ENCODE data around the gene TRRAP. TPM values are rescaled to one million over a fixed set of nuclear protein-coding genes. Genes with fewer than 3 reads are reported as not detected.

The TRRAP gene
- total RNA-seq, 2 experiments from 2014 or later = 45.5 to 48.2 TPM

DNA sequence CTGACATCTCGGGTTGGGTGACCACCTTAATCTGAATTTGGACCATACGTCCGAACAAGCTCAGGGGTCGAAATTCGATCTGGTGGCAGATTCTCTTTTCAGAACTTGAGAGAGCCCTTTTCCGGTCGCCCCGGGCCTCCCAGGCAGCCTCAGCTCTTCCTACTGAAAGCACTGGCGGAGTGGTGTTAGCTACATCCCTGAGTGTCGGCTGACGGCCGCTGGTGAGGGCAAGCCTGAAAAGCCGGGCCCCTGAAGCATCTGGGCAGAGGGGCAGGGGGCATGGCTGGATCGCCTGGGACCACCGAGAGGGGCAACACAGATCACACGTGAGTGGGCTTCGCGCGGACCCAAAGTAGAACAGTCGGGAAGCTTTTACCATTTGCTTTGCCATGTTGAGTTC, 149.5 kb downstream of the TRRAP start:
- ATAC-seq (no peak), DNase-seq (no peak)
- Mint-ChIP-seq H3K27ac (peak overlapping the region; percentile 57), H3K27me3 (no peaks in the 10 kb centered on the region), H3K4me1 (ENCODE audit: low read depth) (peaks cover 6% of the 10 kb centered on the region), H3K36me3 (ENCODE audit: low read depth) (peaks cover 28% of the 10 kb centered on the region), H3K9me3 (no peaks in the 10 kb centered on the region), H3K4me3 (no peak overlapping the region)
- intact Hi-C loops (cut with micrococcal nuclease) = no loop called here
- CTCF ChIA-PET = no interaction called here
- TF ChIP-seq CTCF (IDR thresholded peaks at IDR 0.05) = no peak
- POLR2A ChIA-PET = no interaction called here

DNA sequence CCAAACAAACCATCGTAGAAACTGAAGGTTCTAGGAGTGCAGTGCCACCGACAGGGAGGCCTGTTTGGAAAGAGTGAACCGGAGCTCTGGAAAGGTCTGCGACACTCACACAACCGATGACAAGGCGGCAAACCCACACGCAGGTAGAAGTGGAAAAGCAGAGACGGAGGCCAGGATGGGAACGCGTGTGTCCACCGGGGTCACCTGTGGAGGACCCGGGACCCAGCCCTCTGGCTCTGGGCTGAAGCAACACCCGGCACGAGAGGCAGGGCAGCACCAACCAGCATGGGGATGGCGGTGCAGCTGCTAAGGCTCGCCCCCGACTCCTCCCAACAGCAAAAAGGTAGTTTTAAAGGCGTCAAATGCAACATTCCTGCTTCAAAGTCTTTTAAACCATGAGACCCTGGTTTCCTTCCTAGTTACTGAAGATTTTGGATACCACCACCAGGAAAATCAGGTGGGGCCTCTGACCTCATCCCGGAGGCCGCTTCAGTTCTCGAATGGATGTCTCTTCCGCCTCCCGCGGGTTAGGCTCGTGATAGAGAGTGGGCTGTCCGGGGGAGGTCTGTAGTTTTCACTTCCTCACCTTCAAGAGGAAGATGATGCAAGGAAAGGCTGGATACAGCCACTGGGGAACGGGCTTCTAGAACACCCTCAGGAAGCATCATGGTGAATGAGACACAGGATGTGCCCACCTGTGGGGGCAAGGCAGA, 150.1 kb downstream of the TRRAP start:
- DNase-seq = no peak
- Mint-ChIP-seq H3K27me3 (no peaks in the 10 kb centered on the region), H3K36me3 (ENCODE audit: low read depth) (peaks cover 25% of the 10 kb centered on the region), H3K27ac (peak overlapping the region; percentile 57), H3K4me3 (no peak overlapping the region), H3K9me3 (no peaks in the 10 kb centered on the region), H3K4me1 (ENCODE audit: low read depth) (peaks cover 6% of the 10 kb centered on the region)
- no peak for TF ChIP-seq CTCF (IDR thresholded peaks at IDR 0.05)
- CTCF ChIA-PET = no interaction called here
- ATAC-seq = no peak
- POLR2A ChIA-PET = no interaction called here
- intact Hi-C loops (cut with micrococcal nuclease) = no loop called here

DNA sequence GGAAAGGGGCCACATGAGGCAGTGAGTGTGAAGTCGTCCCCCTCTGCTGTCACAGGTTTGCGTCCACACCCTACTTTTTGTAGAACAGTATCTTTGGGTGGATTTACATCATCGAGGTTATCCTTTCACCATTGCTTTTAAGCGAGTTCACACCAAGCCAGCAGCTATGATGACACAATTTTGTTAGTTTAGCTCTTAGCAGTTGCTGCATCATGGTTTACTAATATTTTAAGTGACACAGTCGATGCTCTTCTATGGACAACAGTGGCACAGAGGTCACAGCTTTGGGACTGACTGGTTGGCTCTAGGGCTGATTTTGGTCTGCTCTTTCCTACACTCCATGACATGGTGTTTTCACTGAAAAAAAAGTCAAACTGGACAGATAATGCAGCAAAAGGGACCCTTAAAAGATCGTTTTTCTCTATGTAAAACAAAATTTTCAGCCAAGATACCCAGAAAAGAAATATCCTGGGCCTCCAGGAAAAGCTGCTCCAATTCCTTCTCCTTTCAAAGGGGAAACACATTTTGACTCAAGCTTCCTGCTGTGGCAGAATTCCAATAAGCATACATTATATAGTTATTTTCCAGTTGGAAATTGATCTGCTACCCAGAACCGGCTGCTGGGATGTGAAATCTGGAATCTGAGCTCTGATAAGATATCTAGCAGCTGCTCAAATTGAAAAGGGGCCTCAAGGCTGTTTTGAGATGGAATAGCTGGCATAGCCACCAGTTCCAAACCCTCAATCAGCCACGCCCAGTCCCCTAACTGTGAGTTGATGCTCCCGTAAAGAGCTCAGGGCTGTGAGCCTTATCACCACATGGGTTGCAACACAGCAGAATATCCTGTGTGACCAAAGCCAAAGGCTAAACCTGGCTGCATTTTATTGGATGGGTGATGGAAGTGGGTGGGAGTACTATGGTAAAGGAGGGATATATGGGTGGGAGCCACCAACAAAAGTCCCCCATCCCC, 151.4 kb downstream of the TRRAP start:
- H3K9me3 Mint-ChIP-seq = no peaks in the 10 kb centered on the region
- no peak for TF ChIP-seq CTCF (IDR thresholded peaks at IDR 0.05)
- ChIA-PET CTCF (interaction anchor here (0.9 to 1.6 kb wide), 3 partner anchors 17 to 281 kb away, joined by 3 read pairs; no protein-coding TSS in a partner anchor), POLR2A (no interaction called here)
- no peak overlapping the region for H3K4me3 Mint-ChIP-seq
- H3K36me3 Mint-ChIP-seq (ENCODE audit: low read depth) = peaks cover 29% of the 10 kb centered on the region
- ATAC-seq (no peak), DNase-seq (no peak)
- H3K27me3 Mint-ChIP-seq = no peaks in the 10 kb centered on the region
- H3K27ac Mint-ChIP-seq = peak overlapping the region; percentile 65
- intact Hi-C loops (cut with micrococcal nuclease) = no loop called here
- peaks cover 4% of the 10 kb centered on the region for H3K4me1 Mint-ChIP-seq (ENCODE audit: low read depth)

- Mint-ChIP-seq H3K27ac (no peak overlapping the region), H3K9me3 (no peaks in the 10 kb centered on the region)
- no peak for DNase-seq
These were observed 152.1 kb downstream of the TRRAP start for GRCh38 chr7:99030457-99030856.

More at GRCh38 chr7:99030457-99030856, 152.1 kb downstream of the TRRAP start:
- no peak for TF ChIP-seq CTCF (IDR thresholded peaks at IDR 0.05)
- Mint-ChIP-seq H3K27me3 (no peaks in the 10 kb centered on the region), H3K4me1 (ENCODE audit: low read depth) (peaks cover 4% of the 10 kb centered on the region), H3K36me3 (ENCODE audit: low read depth) (peaks cover 32% of the 10 kb centered on the region), H3K4me3 (no peak overlapping the region)
- intact Hi-C loops (cut with micrococcal nuclease) = no loop called here
- no peak for ATAC-seq
- POLR2A ChIA-PET = no interaction called here
- CTCF ChIA-PET = interaction anchor here (0.9 to 1.6 kb wide), 3 partner anchors 18 to 281 kb away, joined by 3 read pairs; no protein-coding TSS in a partner anchor
